Body of pancreas (tissue), 4 donors: ENCODE data around the gene MGMT. TPM values are rescaled to one million over a fixed set of nuclear protein-coding genes. Genes with fewer than 3 reads are reported as not detected.

Experiments used
- ATAC-seq: fragments of 150-250 bp; one replicate; pipeline ENCODE4 v1.9.1; 2016
- DNase-seq, 4 donors: peaks; one replicate each; pipeline ENCODE4 v3.0.0-alpha.2; 2019
- H3K27ac ChIP-seq, 4 donors: fragments of 200-600 bp; sonication (generic); 1 replicate in 3 of 4; 2 replicates in 1 of 4; pipeline versions ENCODE4 v1.5.1 to v1.6.1; 2016 to 2019; ENCODE audit warnings: mild to moderate bottlenecking in 1 of 4, mixed read lengths in 1 of 4, moderate library complexity in 1 of 4
- H3K27me3 ChIP-seq, 2 donors: fragments of 200-600 bp; sonication (generic); one replicate each; pipeline ENCODE4 v1.6.0; 2016; ENCODE audit warnings: mild to moderate bottlenecking in 1 of 2
- H3K36me3 ChIP-seq, 2 donors: fragments of 200-600 bp; sonication (generic); replicated peaks in 1 of 2; 2 replicates each; pipeline ENCODE4 v1.5.1; 2016; ENCODE audit warnings: low read depth in 2 of 2; ENCODE audit not compliant: insufficient read depth in 1 of 2
- H3K4me1 ChIP-seq: fragments of 200-600 bp; sonication (generic); one replicate; pipeline ENCODE4 v1.6.0; 2016
- H3K4me3 ChIP-seq, 2 donors: fragments of 200-600 bp; sonication (generic); 1 replicate in 1 of 2; 2 replicates in 1 of 2; pipeline ENCODE4 v1.5.1; 2016 to 2019
- H3K9me3 ChIP-seq, 3 donors: fragments of 200-600 bp; sonication (generic); 1 replicate in 2 of 3; 2 replicates in 1 of 3; pipeline ENCODE4 v1.5.1; 2016
- POLR2A ChIP-seq, 3 donors: fragments of 450-650 bp; IDR thresholded peaks; one replicate each; pipeline ENCODE4 v1.6.1; 2016; ENCODE audit warnings: antibody characterized with exemption in 3 of 3, mild to moderate bottlenecking in 2 of 3
- WGBS, 2 donors: methylation state at CpG; one replicate each; pipeline ENCODE4 v1.1.5; 2017; 5-methylcytosine and 5-hydroxymethylcytosine counted together
- intact Hi-C: fragments of 100-400 bp; cut with DNase I; formaldehyde crosslinking; loops from one replicate; pipeline ENCODE4 v1.15.1; 2023
- total RNA-seq, 2 donors: library from RNA; depleted of rRNA; stranded (reverse); fragments of >200 nt; gene quantifications; one replicate each; pipeline ENCODE4 v1.1.0, GENCODE V29; 2016
- TF ChIP-seq, protein P1 (sequence below), 7 experiments: fragments of 450-650 bp in 4 of 7; fragments of 200-600 bp in 3 of 7; sonication (generic) in 3 of 7; IDR thresholded peaks; one replicate each; pipeline ENCODE4 v1.5.1; 2016 to 2019; ENCODE audit warnings: antibody characterized with exemption in 7 of 7

MGMT gene
- total RNA-seq, 2 donors from 2014 or later = 13.7 to 25.4 TPM

DNA sequence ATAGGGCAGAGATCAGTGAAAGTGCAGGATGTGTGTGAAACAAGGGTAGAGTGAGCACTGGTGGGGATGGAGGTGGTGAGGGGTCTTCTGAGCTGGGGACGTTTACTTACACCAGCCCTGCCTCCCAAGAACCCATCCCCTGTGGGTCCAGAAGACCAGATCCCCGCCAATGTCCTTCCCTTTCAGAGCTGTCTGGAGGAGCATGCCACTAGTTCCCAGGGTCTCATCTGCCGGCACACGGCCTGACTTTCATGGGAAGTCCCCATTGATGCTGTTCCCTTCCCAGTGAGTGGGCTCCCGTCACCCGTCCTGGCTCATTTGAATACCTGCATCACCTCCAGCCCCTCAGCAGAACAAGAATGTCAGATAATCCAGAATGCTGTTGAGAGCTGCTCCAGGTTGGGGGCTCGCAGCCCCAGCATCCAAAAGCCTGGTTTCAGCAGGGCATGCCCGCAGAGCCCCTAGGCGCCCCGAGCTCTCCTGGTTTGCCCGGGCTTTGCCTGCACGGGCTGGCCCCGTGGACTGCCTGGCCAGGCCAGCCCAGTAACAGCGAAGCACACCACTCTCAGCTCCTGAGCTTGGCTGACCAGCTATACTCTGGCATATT is 246.7 kb downstream of the MGMT start:
- 92 to 95% methylated on average over 12 to 14 of the region's 14 CpGs for WGBS, 2 donors
- H3K27me3 ChIP-seq = no peaks in the 10 kb centered on the region
- no peaks in the 10 kb centered on the region for H3K4me1 ChIP-seq
- no peaks in the 10 kb centered on the region for H3K9me3 ChIP-seq
- DNase-seq (no peak), ATAC-seq (no peak)
- intact Hi-C loops = no loop called here
- H3K4me3 ChIP-seq = no peak overlapping the region
- no peak overlapping the region for H3K27ac ChIP-seq
- TF ChIP-seq, protein P1, sequence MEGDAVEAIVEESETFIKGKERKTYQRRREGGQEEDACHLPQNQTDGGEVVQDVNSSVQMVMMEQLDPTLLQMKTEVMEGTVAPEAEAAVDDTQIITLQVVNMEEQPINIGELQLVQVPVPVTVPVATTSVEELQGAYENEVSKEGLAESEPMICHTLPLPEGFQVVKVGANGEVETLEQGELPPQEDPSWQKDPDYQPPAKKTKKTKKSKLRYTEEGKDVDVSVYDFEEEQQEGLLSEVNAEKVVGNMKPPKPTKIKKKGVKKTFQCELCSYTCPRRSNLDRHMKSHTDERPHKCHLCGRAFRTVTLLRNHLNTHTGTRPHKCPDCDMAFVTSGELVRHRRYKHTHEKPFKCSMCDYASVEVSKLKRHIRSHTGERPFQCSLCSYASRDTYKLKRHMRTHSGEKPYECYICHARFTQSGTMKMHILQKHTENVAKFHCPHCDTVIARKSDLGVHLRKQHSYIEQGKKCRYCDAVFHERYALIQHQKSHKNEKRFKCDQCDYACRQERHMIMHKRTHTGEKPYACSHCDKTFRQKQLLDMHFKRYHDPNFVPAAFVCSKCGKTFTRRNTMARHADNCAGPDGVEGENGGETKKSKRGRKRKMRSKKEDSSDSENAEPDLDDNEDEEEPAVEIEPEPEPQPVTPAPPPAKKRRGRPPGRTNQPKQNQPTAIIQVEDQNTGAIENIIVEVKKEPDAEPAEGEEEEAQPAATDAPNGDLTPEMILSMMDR (IDR thresholded peaks at IDR 0.05) = no peak
- no peaks in the 10 kb centered on the region for H3K36me3 ChIP-seq

DNA sequence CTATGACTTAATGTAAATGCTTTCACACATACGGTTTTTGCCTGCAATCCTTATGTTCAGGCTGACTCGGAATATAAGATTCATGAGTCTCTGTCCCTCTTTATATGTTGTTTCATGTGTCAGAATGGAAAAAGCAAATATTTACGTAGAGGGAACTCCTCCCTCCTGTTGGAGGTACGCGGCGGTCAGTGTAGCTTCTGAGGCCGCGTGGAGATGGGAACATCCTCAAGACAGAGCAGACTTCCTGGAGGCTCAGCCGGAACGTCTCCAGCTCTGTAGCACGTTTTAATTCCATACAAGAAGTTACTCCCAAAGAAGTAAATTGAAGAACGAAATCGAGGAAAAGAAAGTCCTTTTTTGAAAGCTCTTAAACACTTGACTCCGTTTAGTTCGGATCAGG is 248.8 kb downstream of the MGMT start:
- WGBS, 2 donors = 86 to 91% methylated on average over 15 of the region's 15 CpGs
- TF ChIP-seq POLR2A (IDR thresholded peaks at IDR 0.05) = no peak
- TF ChIP-seq, protein P1 (IDR thresholded peaks at IDR 0.05) = no peak
- no peak overlapping the region for H3K27ac ChIP-seq
- DNase-seq (no peak), ATAC-seq (no peak)
- intact Hi-C loops = no loop called here
- H3K27me3 ChIP-seq = no peaks in the 10 kb centered on the region
- H3K9me3 ChIP-seq = no peaks in the 10 kb centered on the region
- H3K4me3 ChIP-seq = no peak overlapping the region
- H3K4me1 ChIP-seq = no peaks in the 10 kb centered on the region
- no peaks in the 10 kb centered on the region for H3K36me3 ChIP-seq

DNA sequence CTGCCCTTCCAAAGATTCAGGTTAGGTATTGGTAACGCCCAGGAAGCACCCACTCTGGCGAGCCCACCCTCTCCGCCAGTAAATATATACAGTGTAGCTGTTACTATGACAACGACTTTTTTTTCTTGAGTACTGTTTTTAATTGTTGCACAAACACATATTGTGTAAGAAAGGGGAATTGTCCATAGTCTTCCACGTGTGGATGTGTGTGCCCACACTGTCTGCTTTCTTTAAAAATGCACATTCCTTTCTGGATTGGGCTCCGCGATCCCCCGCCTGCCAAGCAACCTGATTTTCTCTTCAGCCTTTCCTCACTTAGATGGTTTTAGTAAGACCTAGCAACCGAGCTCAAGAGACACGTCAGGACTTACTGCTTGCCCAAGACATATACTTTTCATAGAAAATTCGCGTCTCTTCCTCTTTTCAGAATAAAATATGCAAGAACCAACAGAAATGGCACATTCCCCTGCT is 249.2 kb downstream of the MGMT start:
- DNase-seq (no peak), ATAC-seq (no peak)
- no peaks in the 10 kb centered on the region for H3K27me3 ChIP-seq
- intact Hi-C loops = no loop called here
- no peaks in the 10 kb centered on the region for H3K36me3 ChIP-seq
- H3K9me3 ChIP-seq = no peaks in the 10 kb centered on the region
- no peak overlapping the region for H3K4me3 ChIP-seq
- no peaks in the 10 kb centered on the region for H3K4me1 ChIP-seq
- no peak for TF ChIP-seq POLR2A (IDR thresholded peaks at IDR 0.05)
- TF ChIP-seq, protein P1 (IDR thresholded peaks at IDR 0.05) = no peak
- no peak overlapping the region for H3K27ac ChIP-seq
- 78 to 92% methylated on average over 12 of the region's 12 CpGs for WGBS, 2 donors

DNA sequence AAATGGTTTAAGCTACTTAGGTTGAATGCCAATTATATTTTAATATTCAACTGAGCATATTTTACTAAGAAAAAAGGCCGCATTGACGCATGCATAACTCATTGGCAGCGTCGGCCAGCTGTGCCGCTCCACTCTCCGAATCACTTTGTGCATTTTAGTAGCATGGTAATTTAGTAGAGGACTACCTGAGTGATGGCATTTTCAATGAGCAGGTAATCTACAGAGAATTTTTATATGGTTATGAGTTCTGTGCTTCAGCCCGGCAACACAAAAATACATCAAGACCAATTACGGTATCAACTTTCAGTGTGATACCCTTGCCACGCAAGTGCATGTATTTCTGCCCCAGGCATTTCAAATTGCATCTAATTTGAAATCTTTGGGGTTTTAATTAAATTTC is 249.8 kb downstream of the MGMT start:
- no peaks in the 10 kb centered on the region for H3K36me3 ChIP-seq
- no peak overlapping the region for H3K4me3 ChIP-seq
- H3K9me3 ChIP-seq = no peaks in the 10 kb centered on the region
- H3K27ac ChIP-seq = no peak overlapping the region
- no peaks in the 10 kb centered on the region for H3K4me1 ChIP-seq
- intact Hi-C loops = no loop called here
- WGBS, 2 donors = 97 to 99% methylated on average over 9 of the region's 9 CpGs
- no peaks in the 10 kb centered on the region for H3K27me3 ChIP-seq
- TF ChIP-seq, protein P1 (IDR thresholded peaks at IDR 0.05) = no peak
- no peak for TF ChIP-seq POLR2A (IDR thresholded peaks at IDR 0.05)
- ATAC-seq = no peak
- DNase-seq = no peak
